Liver (tissue), 3 donors: ENCODE measurements around the gene DGCR8.

ENCODE experiments used
- CTCF ChIP-seq: fragments of 150-350 bp; IDR thresholded peaks from 2 replicates; pipeline ENCODE4 v1.5.1; 2017; ENCODE audit warnings: improper control_type of control experiment, low read depth, low read length; ENCODE audit not compliant: missing input control
- GABPA ChIP-seq, 2 donors: IDR thresholded peaks in 1 of 2; conservative IDR thresholded peaks in 1 of 2; 2 replicates each; pipeline ENCODE4 v1.6.1; 2016; ENCODE audit warnings: antibody characterized with exemption in 2 of 2, mild to moderate bottlenecking in 1 of 2, moderate library complexity in 1 of 2
- NR2F2 ChIP-seq: IDR thresholded peaks from 2 replicates; pipeline ENCODE4 v1.6.1; 2016; ENCODE audit warnings: antibody characterized with exemption
- RXRA ChIP-seq, 2 donors: IDR thresholded peaks; 2 replicates each; pipeline ENCODE4 v1.6.1; 2017 to 2018; ENCODE audit warnings: antibody characterized with exemption in 2 of 2, mild to moderate bottlenecking in 1 of 2
- SP1 ChIP-seq: IDR thresholded peaks from 2 replicates; pipeline ENCODE4 v1.6.1; 2018; ENCODE audit warnings: antibody characterized with exemption, mild to moderate bottlenecking
- TAF1 ChIP-seq: conservative IDR thresholded peaks from 2 replicates; pipeline ENCODE4 v1.6.1; 2016; ENCODE audit warnings: antibody characterized with exemption, mild to moderate bottlenecking
- YY1 ChIP-seq: IDR thresholded peaks from 2 replicates; pipeline ENCODE4 v1.6.1; 2016; ENCODE audit warnings: antibody characterized with exemption, mild to moderate bottlenecking
- TF ChIP-seq, protein P1 (sequence below): IDR thresholded peaks from 2 replicates; pipeline ENCODE4 v1.6.1; 2016; ENCODE audit warnings: antibody characterized with exemption, mild to moderate bottlenecking
- TF ChIP-seq, protein P2 (sequence below): IDR thresholded peaks from 2 replicates; pipeline ENCODE4 v1.6.1; 2016; ENCODE audit warnings: antibody characterized with exemption
- TF ChIP-seq, protein P3 (sequence below): IDR thresholded peaks from 2 replicates; pipeline ENCODE4 v1.6.1; 2016; ENCODE audit warnings: antibody characterized with exemption
- TF ChIP-seq, protein P4 (sequence below): IDR thresholded peaks from 2 replicates; pipeline ENCODE4 v1.6.1; 2016; ENCODE audit warnings: antibody characterized with exemption
- donor health status: healthy.
- donor health status: healthy.

- TF ChIP-seq CTCF = no peak
- TF ChIP-seq YY1 = no peak
- no peak for TF ChIP-seq TAF1
- TF ChIP-seq, protein P1, sequence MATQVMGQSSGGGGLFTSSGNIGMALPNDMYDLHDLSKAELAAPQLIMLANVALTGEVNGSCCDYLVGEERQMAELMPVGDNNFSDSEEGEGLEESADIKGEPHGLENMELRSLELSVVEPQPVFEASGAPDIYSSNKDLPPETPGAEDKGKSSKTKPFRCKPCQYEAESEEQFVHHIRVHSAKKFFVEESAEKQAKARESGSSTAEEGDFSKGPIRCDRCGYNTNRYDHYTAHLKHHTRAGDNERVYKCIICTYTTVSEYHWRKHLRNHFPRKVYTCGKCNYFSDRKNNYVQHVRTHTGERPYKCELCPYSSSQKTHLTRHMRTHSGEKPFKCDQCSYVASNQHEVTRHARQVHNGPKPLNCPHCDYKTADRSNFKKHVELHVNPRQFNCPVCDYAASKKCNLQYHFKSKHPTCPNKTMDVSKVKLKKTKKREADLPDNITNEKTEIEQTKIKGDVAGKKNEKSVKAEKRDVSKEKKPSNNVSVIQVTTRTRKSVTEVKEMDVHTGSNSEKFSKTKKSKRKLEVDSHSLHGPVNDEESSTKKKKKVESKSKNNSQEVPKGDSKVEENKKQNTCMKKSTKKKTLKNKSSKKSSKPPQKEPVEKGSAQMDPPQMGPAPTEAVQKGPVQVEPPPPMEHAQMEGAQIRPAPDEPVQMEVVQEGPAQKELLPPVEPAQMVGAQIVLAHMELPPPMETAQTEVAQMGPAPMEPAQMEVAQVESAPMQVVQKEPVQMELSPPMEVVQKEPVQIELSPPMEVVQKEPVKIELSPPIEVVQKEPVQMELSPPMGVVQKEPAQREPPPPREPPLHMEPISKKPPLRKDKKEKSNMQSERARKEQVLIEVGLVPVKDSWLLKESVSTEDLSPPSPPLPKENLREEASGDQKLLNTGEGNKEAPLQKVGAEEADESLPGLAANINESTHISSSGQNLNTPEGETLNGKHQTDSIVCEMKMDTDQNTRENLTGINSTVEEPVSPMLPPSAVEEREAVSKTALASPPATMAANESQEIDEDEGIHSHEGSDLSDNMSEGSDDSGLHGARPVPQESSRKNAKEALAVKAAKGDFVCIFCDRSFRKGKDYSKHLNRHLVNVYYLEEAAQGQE = no peak
- no peak for TF ChIP-seq SP1
- TF ChIP-seq, protein P2, sequence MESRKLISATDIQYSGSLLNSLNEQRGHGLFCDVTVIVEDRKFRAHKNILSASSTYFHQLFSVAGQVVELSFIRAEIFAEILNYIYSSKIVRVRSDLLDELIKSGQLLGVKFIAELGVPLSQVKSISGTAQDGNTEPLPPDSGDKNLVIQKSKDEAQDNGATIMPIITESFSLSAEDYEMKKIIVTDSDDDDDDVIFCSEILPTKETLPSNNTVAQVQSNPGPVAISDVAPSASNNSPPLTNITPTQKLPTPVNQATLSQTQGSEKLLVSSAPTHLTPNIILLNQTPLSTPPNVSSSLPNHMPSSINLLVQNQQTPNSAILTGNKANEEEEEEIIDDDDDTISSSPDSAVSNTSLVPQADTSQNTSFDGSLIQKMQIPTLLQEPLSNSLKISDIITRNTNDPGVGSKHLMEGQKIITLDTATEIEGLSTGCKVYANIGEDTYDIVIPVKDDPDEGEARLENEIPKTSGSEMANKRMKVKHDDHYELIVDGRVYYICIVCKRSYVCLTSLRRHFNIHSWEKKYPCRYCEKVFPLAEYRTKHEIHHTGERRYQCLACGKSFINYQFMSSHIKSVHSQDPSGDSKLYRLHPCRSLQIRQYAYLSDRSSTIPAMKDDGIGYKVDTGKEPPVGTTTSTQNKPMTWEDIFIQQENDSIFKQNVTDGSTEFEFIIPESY = no peak
- TF ChIP-seq, protein P3, sequence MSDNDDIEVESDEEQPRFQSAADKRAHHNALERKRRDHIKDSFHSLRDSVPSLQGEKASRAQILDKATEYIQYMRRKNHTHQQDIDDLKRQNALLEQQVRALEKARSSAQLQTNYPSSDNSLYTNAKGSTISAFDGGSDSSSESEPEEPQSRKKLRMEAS = no peak
- TF ChIP-seq GABPA (IDR thresholded peaks at IDR 0.05 in 1 of 2, conservative IDR thresholded peaks at IDR 0.05 in 1 of 2) = no peak
- no peak for TF ChIP-seq RXRA (IDR thresholded peaks at IDR 0.05)
- TF ChIP-seq, protein P4, sequence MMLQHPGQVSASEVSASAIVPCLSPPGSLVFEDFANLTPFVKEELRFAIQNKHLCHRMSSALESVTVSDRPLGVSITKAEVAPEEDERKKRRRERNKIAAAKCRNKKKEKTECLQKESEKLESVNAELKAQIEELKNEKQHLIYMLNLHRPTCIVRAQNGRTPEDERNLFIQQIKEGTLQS = no peak
- no peak for TF ChIP-seq NR2F2
Measured at GRCh38 chr22:20135265-20135664, 55.2 kb downstream of the DGCR8 start.
